Thoracic aorta (tissue), 2 donors: ENCODE results near the gene ETFA. TPM values are rescaled to one million over a fixed set of nuclear protein-coding genes. Genes with fewer than 3 reads are reported as not detected.
A peak's percentile ranks its signal among the peaks of the same experiment; 100 is the strongest.

Source experiments
- ATAC-seq: fragments of 150-250 bp; one replicate; pipeline ENCODE4 v1.8.0; 2017; ENCODE audit warnings: low read depth; ENCODE audit not compliant: insufficient number of reproducible peaks, low FRiP score
- DNase-seq: peaks from one replicate; pipeline ENCODE4 v3.0.0-alpha.2; 2020; ENCODE audit warnings: low spot score
- H3K27ac ChIP-seq, 2 donors: fragments of 200-600 bp; sonication (generic); 1 replicate in 1 of 2; 2 replicates in 1 of 2; pipeline ENCODE4 v1.5.1; 2016; ENCODE audit warnings: mild to moderate bottlenecking in 2 of 2, moderate library complexity in 2 of 2
- H3K27me3 ChIP-seq: fragments of 200-600 bp; sonication (generic); replicated peaks from 2 replicates; pipeline ENCODE4 v1.6.0; 2016; ENCODE audit warnings: mild to moderate bottlenecking; ENCODE audit not compliant: insufficient read depth
- H3K36me3 ChIP-seq: fragments of 200-600 bp; sonication (generic); one replicate; pipeline ENCODE4 v1.5.1; 2016
- H3K4me1 ChIP-seq, 2 donors: fragments of 200-600 bp; sonication (generic); 1 replicate in 1 of 2; 2 replicates in 1 of 2; pipeline versions ENCODE4 v1.5.1 to v1.6.0; 2016; ENCODE audit warnings: low read depth in 2 of 2, mild to moderate bottlenecking in 1 of 2; ENCODE audit not compliant: control insufficient read depth in 1 of 2
- H3K4me3 ChIP-seq: fragments of 200-600 bp; sonication (generic); 2 replicates; pipeline ENCODE4 v1.5.1; 2016; ENCODE audit warnings: mild to moderate bottlenecking
- H3K9me3 ChIP-seq: fragments of 200-600 bp; sonication (generic); 2 replicates; pipeline ENCODE4 v1.5.1; 2016
- CTCF ChIP-seq: fragments of 200-600 bp; sonication (generic); IDR thresholded peaks from one replicate; pipeline ENCODE4 v1.5.1; 2019; ENCODE audit warnings: antibody characterized with exemption
- total RNA-seq, 2 donors: library from RNA; depleted of rRNA; stranded (reverse); fragments of >200 nt; gene quantifications; one replicate each; pipeline versions ENCODE4 v1.1.0 to v1.2.3, GENCODE V29; 2016

Gene ETFA
- total RNA-seq, 2 donors from 2014 or later, result 56.9 to 57.1 TPM

GRCh38 chr15:76209523-76209922 is 101.7 kb downstream of the ETFA start:
- Histone ChIP-seq H3K4me1 (no peaks in the 10 kb centered on the region), H3K27ac (no peak overlapping the region), H3K4me3 (no peak overlapping the region), H3K36me3 (peaks cover 32% of the 10 kb centered on the region), H3K9me3 (no peaks in the 10 kb centered on the region), H3K27me3 (no peaks in the 10 kb centered on the region)
- DNase-seq (no peak), ATAC-seq (no peak)
- TF ChIP-seq CTCF, result no peak

- ATAC-seq (no peak), DNase-seq (no peak)
- TF ChIP-seq CTCF, result no peak
- no peak overlapping the region for H3K27ac ChIP-seq
- no peaks in the 10 kb centered on the region for H3K27me3 ChIP-seq
- H3K4me1 ChIP-seq, result no peaks in the 10 kb centered on the region
- no peak overlapping the region for H3K4me3 ChIP-seq
- H3K36me3 ChIP-seq, result peaks cover 26% of the 10 kb centered on the region
- no peaks in the 10 kb centered on the region for H3K9me3 ChIP-seq
Measured at GRCh38 chr15:76208786-76209424, 102.4 kb downstream of the ETFA start.

- DNase-seq (no peak), ATAC-seq (no peak)
- no peaks in the 10 kb centered on the region for H3K4me1 ChIP-seq
- H3K4me3 ChIP-seq, result no peak overlapping the region
- peaks cover 20% of the 10 kb centered on the region for H3K36me3 ChIP-seq
- TF ChIP-seq CTCF, result no peak
- H3K27me3 ChIP-seq, result no peaks in the 10 kb centered on the region
- H3K9me3 ChIP-seq, result no peaks in the 10 kb centered on the region
- no peak overlapping the region for H3K27ac ChIP-seq
Measured at GRCh38 chr15:76208084-76208785, 103.0 kb downstream of the ETFA start.

- TF ChIP-seq CTCF, result no peak
- H3K27ac ChIP-seq, result no peak overlapping the region
- ATAC-seq (no peak), DNase-seq (peak; percentile 30)
- H3K36me3 ChIP-seq, result peaks cover 6% of the 10 kb centered on the region
- H3K4me1 ChIP-seq, result no peaks in the 10 kb centered on the region
- H3K9me3 ChIP-seq, result no peaks in the 10 kb centered on the region
- H3K4me3 ChIP-seq, result no peak overlapping the region
- H3K27me3 ChIP-seq, result no peaks in the 10 kb centered on the region
Measured at GRCh38 chr15:76206325-76206976, 104.8 kb downstream of the ETFA start.

GRCh38 chr15:76204916-76205460 is 106.3 kb downstream of the ETFA start:
- H3K27ac ChIP-seq, result no peak overlapping the region
- H3K4me1 ChIP-seq, result peaks cover 0 to 2% of the 10 kb centered on the region in 2 donors
- no peak for TF ChIP-seq CTCF
- ATAC-seq (no peak), DNase-seq (no peak)
- no peak overlapping the region for H3K4me3 ChIP-seq
- no peaks in the 10 kb centered on the region for H3K9me3 ChIP-seq
- H3K36me3 ChIP-seq, result no peaks in the 10 kb centered on the region
- no peaks in the 10 kb centered on the region for H3K27me3 ChIP-seq
